Activated CD4-positive, alpha-beta T cell treated with anti-CD3 and anti-CD28 coated beads for 24 hours (primary cell): ENCODE results near the gene CHST2.

ENCODE experiments used
- DNase-seq, 2 donors: peaks; one replicate each; pipeline ENCODE4 v3.0.0-alpha.2; 2020; ENCODE audit warnings: low read depth in 2 of 2

Gene CHST2

GRCh38 chr3:143167969-143168854 lies 48.6 kb downstream of the CHST2 start:
- DNase-seq: no peak

- no peak for DNase-seq
These were observed 49.3 kb downstream of the CHST2 start for GRCh38 chr3:143168855-143169192.

GRCh38 chr3:143170074-143170473 lies 50.5 kb downstream of the CHST2 start:
- DNase-seq: no peak

GRCh38 chr3:143170676-143171075 lies 51.1 kb downstream of the CHST2 start:
- no peak for DNase-seq

- DNase-seq: no peak
These were observed 51.8 kb downstream of the CHST2 start for GRCh38 chr3:143171141-143171980.

GRCh38 chr3:143172062-143172794 lies 52.7 kb downstream of the CHST2 start:
- no peak for DNase-seq

GRCh38 chr3:143172795-143173145 lies 53.2 kb downstream of the CHST2 start:
- DNase-seq: no peak

GRCh38 chr3:143173242-143173641 lies 53.7 kb downstream of the CHST2 start:
- DNase-seq: no peak
